Loucy (cell line): Measurements from ENCODE around the gene WDR48.

ENCODE experiments used
- H2AFZ ChIP-seq: fragments of 200-600 bp; sonication (generic); 2 replicates; pipeline ENCODE4 v1.6.0; 2016; ENCODE audit warnings: antibody characterized with exemption, mild to moderate bottlenecking, low read length, moderate library complexity
- H3F3A ChIP-seq: fragments of 200-600 bp; 2 replicates; pipeline ENCODE4 v1.6.0; 2016; ENCODE audit warnings: antibody characterized with exemption, low read depth, mild to moderate bottlenecking
- H3K27me3 ChIP-seq: fragments of 200-600 bp; sonication (generic); 2 replicates; pipeline ENCODE4 v1.6.1; 2014; ENCODE audit warnings: low read length, mild to moderate bottlenecking; ENCODE audit not compliant: insufficient read depth, poor library complexity, severe bottlenecking
- H3K36me3 ChIP-seq: fragments of 200-600 bp; sonication (generic); 2 replicates; pipeline ENCODE4 v1.6.1; 2016; ENCODE audit warnings: low read length; ENCODE audit not compliant: insufficient read depth
- H3K4me1 ChIP-seq: fragments of 200-600 bp; sonication (generic); 2 replicates; pipeline ENCODE4 v1.5.1; 2014; ENCODE audit warnings: low read length, mild to moderate bottlenecking; ENCODE audit not compliant: insufficient read depth, poor library complexity, severe bottlenecking
- H3K4me2 ChIP-seq: fragments of 200-600 bp; sonication (generic); 2 replicates; pipeline ENCODE4 v1.6.0; 2014; ENCODE audit warnings: antibody characterized with exemption, low read length, low read depth, mild to moderate bottlenecking; ENCODE audit not compliant: poor library complexity, severe bottlenecking
- H3K4me3 ChIP-seq: fragments of 200-600 bp; sonication (generic); 2 replicates; pipeline ENCODE4 v1.5.1; 2014; ENCODE audit warnings: low read length, mild to moderate bottlenecking, mixed read lengths; ENCODE audit not compliant: poor library complexity, severe bottlenecking
- H3K79me2 ChIP-seq: fragments of 200-600 bp; sonication (generic); 2 replicates; pipeline ENCODE4 v1.6.1; 2014; ENCODE audit warnings: low read length; ENCODE audit not compliant: insufficient read depth
- H3K9ac ChIP-seq: fragments of 200-600 bp; sonication (generic); 2 replicates; pipeline ENCODE4 v1.6.0; 2014; ENCODE audit warnings: mild to moderate bottlenecking, low read depth, low read length, moderate library complexity; ENCODE audit not compliant: poor library complexity, severe bottlenecking
- H3K9me2 ChIP-seq: fragments of 200-600 bp; sonication (generic); replicated peaks from 2 replicates; pipeline ENCODE4 v1.6.1; 2016; ENCODE audit warnings: low read depth, low read length, mixed read lengths
- H3K9me3 ChIP-seq: fragments of 200-600 bp; sonication (generic); 2 replicates; pipeline ENCODE4 v1.6.1; 2014; ENCODE audit warnings: mild to moderate bottlenecking, antibody characterized with exemption, low read length, low read depth; ENCODE audit not compliant: insufficient read depth
- H4K20me1 ChIP-seq: fragments of 200-600 bp; sonication (generic); 2 replicates; pipeline ENCODE4 v1.6.0; 2014; ENCODE audit warnings: antibody characterized with exemption, low read length, mild to moderate bottlenecking; ENCODE audit not compliant: insufficient read depth, poor library complexity, severe bottlenecking
- CTCF ChIP-seq: fragments of 200-600 bp; sonication (generic); conservative IDR thresholded peaks from 2 replicates; pipeline ENCODE4 v1.5.1; 2014; ENCODE audit warnings: mild to moderate bottlenecking, antibody characterized with exemption, low read length
- EZH2phosphoT487 ChIP-seq: fragments of 200-600 bp; IDR thresholded peaks from 2 replicates; pipeline ENCODE4 v1.6.1; 2018; ENCODE audit warnings: antibody characterized with exemption, mild to moderate bottlenecking, moderate library complexity, borderline replicate concordance

WDR48 gene

GRCh38 chr3:39013289-39013688, 38.5 kb upstream of the WDR48 start:
- no peaks in the 10 kb centered on the region for H3K4me1 ChIP-seq
- H3K79me2 ChIP-seq, result no peaks in the 10 kb centered on the region
- H3K9ac ChIP-seq, result no peak overlapping the region
- H2AFZ ChIP-seq, result no peak overlapping the region
- peaks cover 7% of the 10 kb centered on the region for H3K27me3 ChIP-seq
- H3F3A ChIP-seq, result no peaks in the 10 kb centered on the region
- no peaks in the 10 kb centered on the region for H3K36me3 ChIP-seq
- no peak overlapping the region for H3K4me2 ChIP-seq
- no peak overlapping the region for H3K4me3 ChIP-seq
- H3K9me2 ChIP-seq, result no peaks in the 10 kb centered on the region
- TF ChIP-seq CTCF (no peak), EZH2phosphoT487 (no peak)
- no peaks in the 10 kb centered on the region for H4K20me1 ChIP-seq
- H3K9me3 ChIP-seq, result no peaks in the 10 kb centered on the region

- H3K4me1 ChIP-seq, result no peaks in the 10 kb centered on the region
- no peaks in the 10 kb centered on the region for H4K20me1 ChIP-seq
- no peaks in the 10 kb centered on the region for H3K9me3 ChIP-seq
- H2AFZ ChIP-seq, result no peak overlapping the region
- no peaks in the 10 kb centered on the region for H3K36me3 ChIP-seq
- no peak overlapping the region for H3K4me2 ChIP-seq
- no peaks in the 10 kb centered on the region for H3K79me2 ChIP-seq
- H3F3A ChIP-seq, result no peaks in the 10 kb centered on the region
- H3K4me3 ChIP-seq, result no peak overlapping the region
- no peak overlapping the region for H3K9ac ChIP-seq
- H3K9me2 ChIP-seq, result no peaks in the 10 kb centered on the region
- TF ChIP-seq EZH2phosphoT487 (no peak), CTCF (no peak)
- peaks cover 7% of the 10 kb centered on the region for H3K27me3 ChIP-seq
Observed at GRCh38 chr3:39013921-39014509, 37.8 kb upstream of the WDR48 start.

- TF ChIP-seq CTCF, result no peak
- no peak for TF ChIP-seq EZH2phosphoT487
- H3K9ac ChIP-seq, result no peak overlapping the region
- H3K4me3 ChIP-seq, result no peak overlapping the region
- H4K20me1 ChIP-seq, result no peaks in the 10 kb centered on the region
- no peaks in the 10 kb centered on the region for H3K79me2 ChIP-seq
- H3K4me1 ChIP-seq, result no peaks in the 10 kb centered on the region
- no peaks in the 10 kb centered on the region for H3K9me2 ChIP-seq
- H3K27me3 ChIP-seq, result peaks cover 7% of the 10 kb centered on the region
- H3K36me3 ChIP-seq, result no peaks in the 10 kb centered on the region
- H3K9me3 ChIP-seq, result no peaks in the 10 kb centered on the region
- H3K4me2 ChIP-seq, result no peak overlapping the region
- H2AFZ ChIP-seq, result no peak overlapping the region
- no peaks in the 10 kb centered on the region for H3F3A ChIP-seq
Observed at GRCh38 chr3:39015418-39015817, 36.4 kb upstream of the WDR48 start.
